GM21447 (cell line): ENCODE results near the gene LPCAT1.
"Not testable (repeated sequence)": the region's sequence is repeated elsewhere in the genome, so short reads cannot be mapped to it uniquely, and the experiment has no call there.

Experiments used
- ATAC-seq: cut with Tn5 transposase; IDR thresholded peaks from one replicate; pipeline ENCODE4 v1.9.1; 2021; ENCODE audit not compliant: unreplicated experiment

The LPCAT1 gene

DNA sequence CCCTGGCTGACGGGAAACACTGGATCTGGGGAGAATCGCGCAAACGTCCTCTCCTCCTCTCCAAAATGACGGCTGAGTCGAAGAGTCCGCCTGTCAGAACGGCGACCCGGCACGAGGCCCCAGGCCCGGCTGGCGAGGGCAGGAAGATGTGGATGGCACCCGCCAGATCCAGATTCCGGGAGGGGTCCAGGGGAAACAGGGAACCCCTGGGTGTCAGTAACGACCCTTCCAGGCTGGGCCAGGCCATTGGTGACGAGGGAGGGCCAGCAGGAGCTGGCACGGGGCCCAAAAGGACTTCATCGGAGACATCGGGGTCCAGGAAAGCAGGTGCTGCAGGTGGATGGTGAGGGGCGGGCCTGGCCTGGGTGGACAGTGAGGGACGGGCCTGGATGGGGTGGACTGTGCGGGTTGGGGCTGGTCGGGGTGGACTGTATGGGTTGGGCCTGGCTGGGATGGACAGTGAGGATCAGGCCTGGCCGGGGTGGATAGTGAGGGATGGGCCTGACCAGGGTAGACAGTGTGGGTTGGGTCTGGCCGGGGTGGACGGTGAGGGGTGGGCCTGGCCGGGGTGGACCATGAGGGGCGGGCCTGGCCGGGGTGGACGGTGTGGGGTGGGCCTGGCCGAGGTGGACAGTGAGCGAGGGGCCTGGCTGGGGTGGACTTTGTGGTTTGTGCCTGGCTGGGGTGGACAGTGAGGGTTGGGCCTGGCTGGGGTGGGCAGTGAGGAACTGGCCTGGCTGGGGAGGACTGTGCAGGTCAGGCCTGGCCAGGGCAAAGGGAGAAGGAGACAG, 92.5 kb downstream of the LPCAT1 start:
- no peak for ATAC-seq

DNA sequence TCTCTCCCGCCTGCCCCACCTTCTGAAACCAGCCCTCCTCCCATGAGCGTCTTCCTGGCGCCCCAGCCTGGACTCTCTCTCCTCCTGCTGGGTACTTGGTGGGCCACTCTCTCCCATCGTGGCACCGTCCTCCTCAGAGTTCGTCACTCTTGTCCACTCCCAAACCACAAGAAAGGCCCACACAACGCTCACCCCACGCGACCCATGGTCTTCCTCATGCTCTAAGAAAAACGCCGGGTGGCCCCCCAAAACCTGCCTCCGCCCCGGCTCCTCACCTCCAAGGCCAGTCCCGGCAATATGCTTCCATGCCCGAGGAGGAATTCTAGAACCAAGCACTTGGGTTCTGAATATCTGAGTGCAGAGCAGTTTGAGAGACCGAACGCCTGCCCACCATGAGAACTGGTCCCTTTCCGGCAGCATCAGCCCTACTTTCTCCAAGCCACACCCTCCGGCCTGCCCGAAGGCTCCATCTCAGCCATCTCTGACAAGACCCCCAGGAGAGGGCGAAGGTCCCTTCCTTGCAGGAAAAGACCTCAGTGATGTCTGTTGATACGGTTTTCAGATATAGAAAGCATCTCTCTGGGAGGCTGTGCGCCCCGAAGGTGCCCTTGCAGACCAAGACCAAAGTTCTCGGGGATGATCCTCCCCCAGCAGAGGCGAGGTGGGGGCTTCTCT, 93.5 kb downstream of the LPCAT1 start:
- ATAC-seq: no peak

DNA sequence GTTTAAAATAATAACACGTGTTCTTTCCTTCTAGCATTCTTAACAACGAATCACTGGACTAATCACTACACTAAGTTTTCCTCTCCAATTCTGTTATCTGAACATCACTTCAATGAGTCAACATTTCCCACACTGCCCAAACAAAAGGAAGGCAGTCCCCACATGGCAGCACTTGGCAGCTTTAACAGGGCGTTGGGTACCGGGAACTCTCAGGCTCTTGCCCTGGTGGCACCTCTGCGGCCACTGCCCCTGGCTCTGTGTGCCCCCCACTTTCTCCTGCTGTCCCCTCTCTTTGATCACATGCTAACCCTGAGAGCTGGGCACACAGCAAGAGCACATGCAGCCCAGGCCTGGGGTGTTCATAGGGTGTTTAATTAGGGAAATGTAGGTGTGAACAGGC, 94.3 kb downstream of the LPCAT1 start:
- no peak for ATAC-seq

DNA sequence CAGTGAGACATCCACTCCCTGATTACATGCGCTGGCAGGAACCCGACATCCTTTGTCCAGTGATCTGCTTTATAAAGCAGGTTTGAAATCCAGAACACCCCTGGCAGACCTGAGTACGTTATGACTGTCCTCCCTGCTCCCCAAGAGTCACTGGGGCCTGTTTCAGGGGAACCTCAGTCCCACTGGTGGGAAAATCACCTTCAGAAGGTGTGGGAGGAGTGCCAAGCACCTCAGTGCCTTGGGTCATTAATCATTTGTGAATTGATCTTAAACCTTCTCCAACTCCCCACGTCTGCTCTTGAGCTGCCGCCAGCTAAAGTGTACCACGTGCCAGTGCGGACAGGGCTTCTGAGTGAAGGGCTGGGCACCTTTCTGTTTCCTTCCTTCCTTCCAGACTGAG, 94.7 kb downstream of the LPCAT1 start:
- ATAC-seq: no peak

DNA sequence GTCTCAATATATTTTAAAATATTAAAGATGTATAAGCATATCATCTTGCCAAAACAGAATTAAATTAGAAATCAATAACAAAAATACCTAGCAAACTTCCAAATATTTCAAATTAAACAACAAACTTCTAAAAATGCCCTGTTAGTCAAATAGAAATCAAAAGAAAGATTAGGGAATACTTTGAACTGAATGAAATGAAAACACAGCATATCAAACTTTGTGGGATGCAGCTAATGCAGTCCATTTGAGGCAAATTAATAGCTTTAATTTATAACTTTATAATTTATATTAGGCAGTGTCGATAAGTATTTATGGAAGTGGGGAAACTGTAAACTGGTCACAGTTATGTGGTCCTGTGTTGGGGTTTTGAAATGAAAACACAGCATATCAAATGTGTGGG, 95.7 kb downstream of the LPCAT1 start:
- ATAC-seq: no peak

DNA sequence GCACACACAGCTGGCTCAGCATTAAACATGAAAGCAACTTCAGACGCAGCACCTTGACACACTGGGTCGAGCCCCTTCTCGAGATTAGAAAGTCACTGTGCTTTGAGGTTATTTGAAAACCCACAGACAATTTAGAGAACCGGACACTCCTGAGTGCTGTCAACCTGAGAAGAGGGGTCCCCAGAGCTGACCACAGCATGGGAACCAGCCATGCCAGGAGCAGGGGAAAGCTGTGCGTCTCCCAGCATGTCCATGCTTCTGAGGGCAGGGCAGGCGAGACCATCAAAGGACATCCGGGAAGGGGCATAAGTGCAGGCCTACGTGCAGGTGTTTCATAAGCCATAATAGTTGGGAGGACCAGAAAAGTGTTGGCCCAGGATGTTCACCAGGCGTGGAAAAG, 99.0 kb downstream of the LPCAT1 start:
- no peak for ATAC-seq

DNA sequence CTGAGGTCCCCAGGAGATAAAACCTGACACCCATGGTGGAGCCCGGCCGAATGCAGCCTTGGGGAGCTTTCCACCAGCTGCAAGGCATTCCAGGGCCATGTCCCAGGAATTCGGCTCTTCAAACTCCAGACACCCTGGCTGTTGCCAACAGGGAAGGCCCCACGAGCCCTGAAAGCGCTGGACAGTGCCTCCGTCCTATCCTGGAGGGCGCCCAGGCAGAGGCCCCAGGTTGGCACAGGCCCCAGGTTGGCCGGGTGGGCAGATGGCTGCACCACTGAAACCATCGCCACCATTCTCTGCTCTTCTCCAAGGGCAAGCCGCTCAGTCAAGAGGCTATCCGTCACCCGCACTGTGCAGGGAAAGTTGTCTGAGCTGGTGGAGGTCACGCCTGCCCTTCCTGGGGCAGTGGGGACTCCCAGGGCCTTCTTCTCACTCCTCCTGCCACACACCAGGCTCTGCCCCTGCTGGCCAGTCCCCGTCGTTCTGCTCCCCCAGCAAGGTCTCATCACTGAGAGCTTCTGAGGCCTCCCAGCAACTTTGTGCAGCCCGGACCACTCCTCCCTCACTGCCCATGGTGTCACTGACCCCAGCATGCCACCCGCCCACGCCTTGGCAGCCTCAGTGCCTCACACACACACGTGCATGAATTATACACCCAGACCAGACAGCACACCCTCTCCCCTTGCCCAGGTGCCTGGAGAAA, 99.7 kb downstream of the LPCAT1 start:
- ATAC-seq: no peak

DNA sequence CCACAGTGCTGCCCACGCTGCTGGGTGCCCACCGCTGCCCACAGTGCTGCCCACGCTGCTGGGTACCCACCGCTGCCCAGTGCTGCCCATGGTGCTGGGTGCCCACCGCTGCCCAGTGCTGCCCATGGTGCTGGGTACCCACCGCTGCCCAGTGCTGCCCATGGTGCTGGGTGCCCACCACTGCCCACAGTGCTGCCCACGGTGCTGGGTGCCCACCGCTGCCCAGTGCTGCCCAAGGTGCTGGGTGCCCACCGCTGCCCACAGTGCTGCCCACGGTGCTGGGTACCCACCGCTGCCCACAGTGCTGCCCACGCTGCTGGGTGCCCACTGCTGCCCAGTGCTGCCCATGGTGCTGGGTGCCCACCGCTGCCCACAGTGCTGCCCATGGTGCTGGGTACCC, 101.2 kb downstream of the LPCAT1 start:
- ATAC-seq: not testable (repeated sequence)

DNA sequence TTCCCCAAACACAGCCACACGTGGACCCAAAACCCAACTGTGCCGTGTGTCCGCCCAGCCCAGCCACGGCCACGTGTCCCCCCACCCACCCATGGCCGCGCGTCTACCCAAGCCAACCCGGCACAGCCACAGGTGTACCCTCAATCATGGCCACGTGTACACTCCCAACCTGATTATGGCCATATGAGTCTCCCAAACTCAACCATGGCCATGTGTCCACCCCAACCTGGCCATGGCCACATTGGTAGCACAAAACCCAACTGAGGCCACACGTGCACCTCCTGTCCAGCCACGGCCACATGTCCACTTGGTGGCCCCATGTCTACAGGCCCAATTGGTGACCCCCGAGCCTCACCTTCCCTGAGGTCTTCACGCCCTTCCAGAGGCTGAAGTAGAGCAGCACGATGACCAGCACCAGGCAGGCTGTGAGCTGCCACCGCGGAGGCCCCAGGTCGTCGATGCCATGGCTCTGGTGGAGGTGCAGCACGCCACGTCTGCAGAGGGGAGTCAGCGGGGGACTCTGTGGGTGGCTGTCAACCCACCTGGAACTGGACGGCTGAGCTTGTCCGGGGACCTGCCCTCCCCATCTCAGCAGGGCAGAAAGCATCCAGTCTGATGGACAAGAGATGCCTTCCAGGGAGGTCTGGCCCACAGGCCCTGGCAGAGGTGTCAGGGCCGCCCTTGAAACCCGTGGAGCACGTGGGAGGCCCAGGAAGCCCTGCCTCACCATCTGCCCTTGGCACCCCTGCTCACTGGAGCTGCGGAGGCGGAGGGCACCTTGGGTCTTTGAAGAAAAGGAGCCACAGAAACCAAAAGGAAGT, 102.0 kb downstream of the LPCAT1 start:
- ATAC-seq: no peak

DNA sequence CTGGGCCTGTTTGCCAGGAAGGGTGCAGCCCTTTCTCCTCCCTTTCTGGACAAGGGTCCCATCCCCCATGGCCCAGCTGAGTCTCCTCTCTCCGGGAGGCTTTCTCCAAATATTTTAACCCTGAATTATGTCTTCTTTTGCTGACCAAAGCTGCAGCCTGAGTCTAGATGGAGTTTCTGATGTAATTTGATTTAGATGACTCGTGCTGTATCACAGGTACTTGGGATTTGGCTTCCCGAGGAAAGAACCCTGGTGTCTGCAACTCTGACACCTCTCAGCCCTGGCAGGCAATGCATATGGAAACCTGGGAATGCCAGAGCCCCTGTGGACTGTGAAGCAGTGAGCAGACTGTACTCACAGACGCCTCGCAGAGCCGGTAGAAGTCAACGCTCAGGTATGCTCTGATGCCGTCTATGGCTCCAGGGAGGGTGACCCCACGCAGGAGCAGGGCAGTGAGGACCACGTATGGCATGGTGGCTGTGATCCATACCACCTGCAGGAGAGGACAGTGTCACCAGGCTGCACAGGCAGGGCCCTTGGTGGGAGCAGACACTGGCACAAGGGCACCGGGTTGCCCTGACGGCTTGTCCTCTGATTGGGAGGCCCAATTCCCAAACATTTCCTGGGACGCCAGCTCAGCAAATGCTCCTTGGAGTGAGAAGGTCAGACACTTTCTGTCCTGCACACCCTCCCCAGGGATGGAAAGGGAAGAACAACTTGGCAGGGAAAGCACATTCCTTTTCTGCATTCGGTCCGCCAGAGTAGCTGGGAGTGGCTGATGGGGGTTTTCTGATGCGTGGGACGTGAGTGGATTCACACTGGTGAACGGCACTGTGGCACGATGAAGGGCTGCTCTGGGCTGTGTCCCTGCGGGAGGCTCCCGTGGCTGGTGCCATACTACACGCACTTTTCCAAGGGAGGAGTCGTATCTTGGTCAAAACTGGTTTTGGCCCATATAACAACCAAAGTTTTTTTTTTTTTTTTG, 103.3 kb downstream of the LPCAT1 start:
- no peak for ATAC-seq

DNA sequence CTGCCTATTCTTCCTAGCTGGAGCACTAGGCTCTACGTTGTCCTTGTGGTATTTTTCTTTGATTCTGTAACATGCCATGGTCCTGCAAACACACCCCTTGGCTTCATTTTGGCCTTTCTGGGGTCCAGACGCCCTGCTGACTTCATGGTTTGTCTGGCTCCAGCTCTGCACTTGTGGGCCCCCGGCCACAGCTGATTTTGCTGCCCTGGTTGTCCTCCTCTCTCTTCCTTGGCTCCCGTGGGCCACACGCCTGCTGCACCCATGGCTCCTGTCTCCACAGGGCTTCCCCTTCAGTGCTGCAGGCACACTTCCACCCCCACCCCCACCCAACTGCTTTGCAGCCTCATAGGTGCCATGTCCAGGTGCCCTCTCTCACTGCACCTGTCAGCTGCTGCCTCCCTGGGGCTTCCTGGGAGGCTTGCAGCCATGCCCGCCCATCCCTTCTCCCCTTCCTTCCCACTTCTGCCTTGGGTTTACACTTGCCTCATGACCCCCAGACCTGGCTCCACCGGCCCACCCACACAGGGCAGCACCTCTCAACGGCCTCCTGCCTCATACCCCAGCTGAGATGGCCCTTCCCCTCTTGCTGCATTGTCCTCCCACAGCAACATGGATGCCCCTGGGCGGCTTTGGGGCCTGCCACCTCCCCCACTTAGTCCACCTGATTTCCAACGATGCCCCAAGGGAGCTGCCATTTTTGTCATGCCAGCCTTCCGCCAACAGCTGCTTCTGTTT, 104.1 kb downstream of the LPCAT1 start:
- no peak for ATAC-seq

DNA sequence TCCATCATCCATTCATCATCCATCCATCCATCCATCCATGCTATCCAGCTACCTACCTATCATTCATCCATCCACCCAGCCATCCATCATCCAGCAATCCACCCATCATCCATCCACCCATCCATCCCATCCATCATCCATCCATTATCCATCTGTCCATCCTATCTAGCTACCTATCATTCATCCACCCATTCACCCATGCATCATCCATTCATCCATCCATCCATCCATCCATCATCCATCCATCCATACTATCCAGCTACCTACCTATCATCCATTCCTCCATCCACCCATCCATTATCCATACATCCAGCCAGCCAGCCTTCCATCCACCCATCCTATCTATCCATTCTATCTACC, 104.9 kb downstream of the LPCAT1 start:
- no peak for ATAC-seq

DNA sequence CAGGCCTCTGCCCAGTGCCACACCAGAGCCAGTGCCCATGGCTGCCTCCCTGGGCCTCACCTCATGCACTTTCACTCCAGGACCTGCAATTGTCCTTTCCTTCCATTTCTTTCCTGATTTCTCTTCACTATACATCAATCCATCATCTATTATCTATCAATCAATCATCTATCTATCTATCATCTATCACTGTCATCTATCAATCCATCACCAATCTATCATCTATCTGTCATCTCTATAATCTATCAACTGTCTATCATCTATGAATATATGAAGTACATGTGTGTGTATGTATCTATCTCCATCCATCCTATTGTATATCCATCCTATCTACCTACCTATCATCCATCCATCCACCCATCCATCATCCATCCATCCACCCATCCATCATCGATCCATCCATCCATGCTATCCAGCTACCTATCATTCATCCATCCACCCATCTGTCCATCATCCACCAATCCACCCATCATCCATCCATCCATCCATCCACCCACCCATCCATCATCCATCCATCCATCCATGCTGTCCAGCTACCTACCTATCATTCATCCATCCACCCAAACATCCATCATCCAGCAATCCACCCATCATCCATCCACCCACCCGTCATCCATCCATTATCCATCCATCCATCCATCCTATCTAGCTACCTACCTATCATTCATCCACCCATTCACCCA, 105.4 kb downstream of the LPCAT1 start:
- ATAC-seq: no peak

DNA sequence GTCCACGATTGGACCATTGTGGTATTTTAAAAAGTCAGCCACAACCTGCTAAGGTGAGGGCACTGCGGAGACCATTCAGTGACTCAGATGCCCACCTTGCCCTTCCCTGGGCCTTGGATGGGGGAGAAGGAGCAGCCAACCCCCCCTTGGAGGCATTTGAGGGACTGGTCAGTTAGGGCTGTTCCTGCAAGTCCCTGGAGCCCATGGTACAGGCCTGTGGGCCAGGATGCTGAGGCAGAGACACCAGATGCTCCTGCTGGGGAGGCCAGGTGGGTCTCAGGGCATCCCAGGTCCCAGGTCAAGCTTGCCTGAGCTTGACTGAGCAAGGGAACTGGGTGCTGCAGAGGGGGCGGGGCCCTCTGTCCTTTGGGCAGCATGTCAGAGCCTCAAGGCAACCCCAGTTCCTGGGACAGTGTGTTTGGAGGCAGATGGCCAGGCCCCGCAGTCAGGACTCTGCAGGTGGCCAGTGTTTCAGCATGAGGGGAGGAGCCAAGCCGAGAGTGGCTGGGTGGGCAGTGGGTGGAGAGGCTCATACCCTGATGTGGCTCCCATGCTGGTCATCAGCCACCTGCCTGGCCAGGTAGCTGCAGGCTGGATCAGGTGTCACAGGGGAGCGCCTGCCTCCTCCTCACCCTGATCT, 106.1 kb downstream of the LPCAT1 start:
- no peak for ATAC-seq

DNA sequence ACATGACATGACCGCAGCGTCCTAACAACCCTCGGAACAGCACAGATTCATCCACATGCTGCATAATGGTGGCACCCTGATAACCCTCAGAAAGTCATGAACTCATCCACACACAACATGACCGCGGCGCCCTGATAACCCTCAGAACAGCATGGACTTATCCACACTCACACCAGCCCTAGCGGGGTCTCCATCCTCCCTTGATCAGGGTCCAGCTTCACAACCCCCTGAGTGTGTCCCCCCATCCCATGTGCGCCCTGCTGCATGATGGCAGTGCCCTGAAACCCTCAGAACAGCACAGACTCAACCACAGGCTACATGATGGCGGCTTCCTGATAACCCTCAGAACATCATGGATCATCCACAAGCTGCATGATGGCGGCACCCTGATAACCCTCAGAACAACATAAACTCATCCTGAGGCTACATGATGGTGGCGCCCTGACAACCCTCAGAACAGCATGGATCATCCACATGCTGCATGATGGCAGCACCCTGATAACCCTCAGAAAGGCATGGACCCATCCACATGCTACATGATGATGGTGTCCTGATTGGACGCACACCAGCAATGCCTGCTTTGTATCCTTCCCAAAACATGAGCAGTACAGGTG, 106.8 kb downstream of the LPCAT1 start:
- ATAC-seq: no peak

DNA sequence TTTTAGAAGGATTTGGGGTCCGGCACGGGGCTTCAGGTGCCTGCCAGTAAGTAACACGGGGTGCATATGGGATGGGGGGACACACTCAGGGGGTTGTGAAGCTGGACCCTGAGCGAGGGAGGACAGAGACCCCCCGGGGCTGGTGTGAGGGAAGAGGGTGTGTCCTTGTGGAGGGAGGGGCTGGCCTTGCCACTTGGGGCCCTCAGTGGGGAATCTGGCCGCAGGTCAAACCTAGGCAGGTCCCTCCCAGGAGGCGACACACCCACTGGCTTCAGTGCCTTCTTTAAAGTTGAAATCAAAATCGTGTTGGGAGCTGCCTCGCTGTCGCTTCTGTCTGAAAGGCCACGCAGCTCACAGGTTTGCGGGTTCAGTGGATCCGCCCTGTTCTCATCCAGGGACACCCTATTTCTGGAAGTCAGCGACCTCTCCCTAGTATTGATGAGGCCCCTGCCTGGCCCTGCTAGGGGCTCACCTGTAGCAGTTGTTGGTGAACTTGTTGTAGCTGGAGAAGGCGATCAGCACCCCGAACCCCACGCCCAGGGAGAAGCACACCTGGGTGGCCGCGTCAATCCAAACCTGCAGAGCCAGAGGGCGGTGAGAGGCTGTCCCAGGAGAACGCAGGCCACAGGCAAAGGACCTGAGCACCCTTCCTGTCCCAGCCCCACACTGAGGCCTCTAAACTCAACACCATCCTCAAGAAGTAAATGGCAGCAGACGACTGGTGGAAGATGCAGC, 108.0 kb downstream of the LPCAT1 start:
- no peak for ATAC-seq

DNA sequence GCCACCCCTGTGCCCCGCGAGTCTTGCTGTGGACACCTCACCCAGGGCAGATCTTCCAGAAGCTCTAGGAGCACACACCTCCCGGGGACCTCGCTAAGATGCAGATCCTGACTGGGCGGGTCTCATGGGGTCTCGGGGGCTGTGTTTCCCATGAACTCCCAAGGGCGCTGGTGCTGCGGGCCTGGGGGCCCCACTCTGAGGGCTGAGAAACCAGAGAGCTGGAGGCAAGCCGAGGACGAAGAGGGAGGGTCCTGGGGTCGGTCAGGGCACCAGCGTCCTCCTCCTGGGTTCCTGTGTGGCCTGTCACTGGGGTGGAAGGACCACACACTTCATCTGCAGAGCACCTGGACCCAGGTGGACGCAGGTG, 108.7 kb downstream of the LPCAT1 start:
- ATAC-seq: no peak
